ENCODE results near the gene CAPN6.

DNA sequence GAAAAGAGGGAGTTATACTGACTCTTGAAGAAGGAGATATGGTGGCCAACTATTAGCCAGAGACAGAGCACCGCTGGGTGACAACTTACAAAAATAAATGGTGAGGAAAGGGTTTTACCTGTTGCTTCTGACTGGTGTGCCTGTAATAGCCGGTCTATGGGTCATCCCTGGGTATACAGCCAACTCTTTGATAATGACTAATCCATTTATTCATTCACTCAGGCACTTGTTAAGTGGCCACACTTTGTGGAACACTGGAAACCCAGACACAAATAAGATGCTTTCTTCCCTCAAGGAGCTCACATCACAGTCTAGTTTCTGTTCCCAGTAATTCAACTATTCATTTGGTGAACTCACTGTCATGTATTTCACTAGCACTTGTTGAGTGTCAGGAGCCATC is 13.2 kb upstream of the CAPN6 start:
- no peak for TF ChIP-seq EZH2phosphoT487 (IDR thresholded peaks at IDR 0.05; ENCODE audit: borderline replicate concordance, low read depth, low read length)
- TF ChIP-seq, protein P1, sequence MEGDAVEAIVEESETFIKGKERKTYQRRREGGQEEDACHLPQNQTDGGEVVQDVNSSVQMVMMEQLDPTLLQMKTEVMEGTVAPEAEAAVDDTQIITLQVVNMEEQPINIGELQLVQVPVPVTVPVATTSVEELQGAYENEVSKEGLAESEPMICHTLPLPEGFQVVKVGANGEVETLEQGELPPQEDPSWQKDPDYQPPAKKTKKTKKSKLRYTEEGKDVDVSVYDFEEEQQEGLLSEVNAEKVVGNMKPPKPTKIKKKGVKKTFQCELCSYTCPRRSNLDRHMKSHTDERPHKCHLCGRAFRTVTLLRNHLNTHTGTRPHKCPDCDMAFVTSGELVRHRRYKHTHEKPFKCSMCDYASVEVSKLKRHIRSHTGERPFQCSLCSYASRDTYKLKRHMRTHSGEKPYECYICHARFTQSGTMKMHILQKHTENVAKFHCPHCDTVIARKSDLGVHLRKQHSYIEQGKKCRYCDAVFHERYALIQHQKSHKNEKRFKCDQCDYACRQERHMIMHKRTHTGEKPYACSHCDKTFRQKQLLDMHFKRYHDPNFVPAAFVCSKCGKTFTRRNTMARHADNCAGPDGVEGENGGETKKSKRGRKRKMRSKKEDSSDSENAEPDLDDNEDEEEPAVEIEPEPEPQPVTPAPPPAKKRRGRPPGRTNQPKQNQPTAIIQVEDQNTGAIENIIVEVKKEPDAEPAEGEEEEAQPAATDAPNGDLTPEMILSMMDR (conservative IDR thresholded peaks at IDR 0.05; ENCODE audit: low read length): no peak

Measured in OCI-LY7 (cell line).